Measurements from ENCODE around the gene ACP7.
A peak's percentile ranks its signal among the peaks of the same experiment; 100 is the strongest.

The ACP7 gene

DNA sequence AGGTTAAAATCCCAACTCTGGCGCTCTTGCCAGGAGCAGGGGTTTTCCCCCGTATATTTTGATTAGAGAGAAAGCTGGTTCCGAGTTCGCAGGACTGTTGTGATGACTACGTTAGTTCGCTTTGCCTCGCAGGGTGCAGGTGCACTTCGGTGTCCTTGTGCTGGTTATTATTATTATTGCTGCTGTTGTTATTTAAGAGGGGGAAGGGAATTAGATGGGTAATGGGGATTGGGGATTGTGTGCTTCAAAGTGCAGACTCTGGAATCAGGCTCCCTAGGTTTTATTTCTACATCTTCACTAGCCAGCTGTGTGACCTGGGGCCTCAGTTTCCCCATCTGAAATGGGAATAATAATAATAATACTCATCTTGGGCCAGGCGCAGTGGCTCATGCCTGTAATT is 15.2 kb downstream of the ACP7 start:
- no peak for DNase-seq (ENCODE audit: low spot score)
- TF ChIP-seq, protein P1, sequence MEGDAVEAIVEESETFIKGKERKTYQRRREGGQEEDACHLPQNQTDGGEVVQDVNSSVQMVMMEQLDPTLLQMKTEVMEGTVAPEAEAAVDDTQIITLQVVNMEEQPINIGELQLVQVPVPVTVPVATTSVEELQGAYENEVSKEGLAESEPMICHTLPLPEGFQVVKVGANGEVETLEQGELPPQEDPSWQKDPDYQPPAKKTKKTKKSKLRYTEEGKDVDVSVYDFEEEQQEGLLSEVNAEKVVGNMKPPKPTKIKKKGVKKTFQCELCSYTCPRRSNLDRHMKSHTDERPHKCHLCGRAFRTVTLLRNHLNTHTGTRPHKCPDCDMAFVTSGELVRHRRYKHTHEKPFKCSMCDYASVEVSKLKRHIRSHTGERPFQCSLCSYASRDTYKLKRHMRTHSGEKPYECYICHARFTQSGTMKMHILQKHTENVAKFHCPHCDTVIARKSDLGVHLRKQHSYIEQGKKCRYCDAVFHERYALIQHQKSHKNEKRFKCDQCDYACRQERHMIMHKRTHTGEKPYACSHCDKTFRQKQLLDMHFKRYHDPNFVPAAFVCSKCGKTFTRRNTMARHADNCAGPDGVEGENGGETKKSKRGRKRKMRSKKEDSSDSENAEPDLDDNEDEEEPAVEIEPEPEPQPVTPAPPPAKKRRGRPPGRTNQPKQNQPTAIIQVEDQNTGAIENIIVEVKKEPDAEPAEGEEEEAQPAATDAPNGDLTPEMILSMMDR (IDR thresholded peaks at IDR 0.05; ENCODE audit: extremely low read depth, missing control alignments): no peak

DNA sequence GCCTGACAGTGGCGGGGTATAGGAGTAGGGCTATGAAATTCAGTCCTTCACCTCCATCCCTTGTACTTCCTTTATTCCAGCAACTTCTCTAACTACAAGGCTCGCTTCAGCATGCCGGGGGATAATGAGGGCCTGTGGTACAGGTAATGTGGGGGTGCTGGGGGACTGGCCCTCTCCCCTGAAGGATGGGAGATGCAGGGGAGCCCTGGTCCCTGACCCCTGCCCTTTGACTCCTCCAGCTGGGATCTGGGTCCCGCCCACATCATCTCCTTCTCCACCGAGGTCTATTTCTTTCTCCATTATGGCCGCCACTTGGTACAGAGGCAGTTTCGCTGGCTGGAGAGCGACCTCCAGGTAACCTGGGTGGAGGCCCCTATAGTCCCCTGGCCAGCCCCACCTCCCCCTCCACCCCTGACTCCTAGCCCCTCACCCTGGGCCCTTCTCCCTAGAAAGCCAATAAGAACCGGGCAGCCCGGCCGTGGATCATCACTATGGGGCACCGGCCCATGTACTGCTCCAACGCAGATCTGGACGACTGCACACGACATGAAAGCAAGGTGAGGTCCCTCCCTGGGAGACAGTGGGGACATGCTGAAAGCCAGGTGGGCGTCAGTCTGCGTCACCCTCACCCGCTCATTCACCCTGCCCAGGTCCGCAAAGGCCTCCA is 16.5 kb downstream of the ACP7 start:
- TF ChIP-seq, protein P1 (IDR thresholded peaks at IDR 0.05; ENCODE audit: extremely low read depth, missing control alignments): no peak
- no peak for DNase-seq (ENCODE audit: low spot score)

DNA sequence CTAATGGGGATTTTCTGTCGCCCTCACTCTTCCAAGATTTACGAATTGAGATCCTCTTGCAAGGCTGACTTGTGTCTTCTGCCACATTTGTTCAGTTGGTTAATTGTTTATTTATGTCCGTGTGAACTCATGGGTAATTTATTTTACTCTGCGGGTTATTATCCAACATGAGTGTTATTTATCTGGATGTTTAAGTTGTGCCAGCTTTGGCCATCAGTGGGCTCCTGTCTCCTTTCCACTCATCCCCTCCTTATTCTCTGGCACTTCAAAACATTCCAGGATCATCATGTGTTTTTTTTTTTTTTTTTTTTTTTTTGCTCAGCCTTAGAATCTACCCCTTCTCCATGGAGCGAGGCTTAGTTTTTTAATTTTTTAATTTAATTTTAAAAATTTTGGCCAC is 19.0 kb downstream of the ACP7 start:
- DNase-seq (ENCODE audit: low spot score): no peak
- TF ChIP-seq, protein P1 (IDR thresholded peaks at IDR 0.05; ENCODE audit: extremely low read depth, missing control alignments): no peak

DNA sequence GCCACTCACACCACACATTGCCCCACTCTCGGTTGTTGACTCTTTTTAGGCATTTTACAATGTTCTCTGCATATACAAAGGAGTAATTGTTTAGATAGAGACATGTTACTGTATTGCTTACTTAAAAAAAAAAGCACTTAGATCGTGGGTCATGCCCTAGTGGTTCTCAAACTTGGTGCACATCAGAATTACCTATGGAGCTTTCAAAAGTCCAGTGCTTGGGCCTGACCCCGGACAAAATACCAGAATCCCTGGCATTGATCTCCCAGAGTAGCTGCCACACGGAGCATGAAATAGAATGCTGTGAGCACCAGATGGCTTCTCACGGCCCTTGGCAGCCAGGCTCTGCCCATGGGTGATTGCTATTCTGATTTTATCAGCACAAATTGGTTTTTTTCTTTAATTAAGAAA is 20.0 kb downstream of the ACP7 start:
- DNase-seq (ENCODE audit: low spot score): no peak
- TF ChIP-seq, protein P1 (IDR thresholded peaks at IDR 0.05; ENCODE audit: extremely low read depth, missing control alignments): no peak

DNA sequence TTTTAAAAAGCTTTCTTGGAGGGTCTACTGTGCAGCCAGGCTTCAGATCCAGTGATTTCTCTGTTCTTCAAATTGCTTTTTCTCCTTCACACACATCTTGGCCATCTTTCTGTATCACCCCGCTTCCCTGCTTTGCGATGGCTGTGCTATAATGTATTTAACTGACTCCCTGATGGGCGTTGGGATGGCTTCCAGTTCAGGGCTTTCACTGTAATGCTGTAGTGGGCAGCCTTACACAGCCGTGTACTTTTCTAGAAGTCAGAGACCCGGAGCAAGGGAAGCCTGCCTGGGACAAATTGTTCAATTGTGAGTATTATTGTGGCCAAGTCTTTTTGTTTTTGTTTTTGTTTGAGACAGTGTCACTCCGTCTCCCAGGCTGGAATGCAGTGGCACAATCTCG is 22.0 kb downstream of the ACP7 start:
- TF ChIP-seq, protein P1 (IDR thresholded peaks at IDR 0.05; ENCODE audit: extremely low read depth, missing control alignments): no peak

DNA sequence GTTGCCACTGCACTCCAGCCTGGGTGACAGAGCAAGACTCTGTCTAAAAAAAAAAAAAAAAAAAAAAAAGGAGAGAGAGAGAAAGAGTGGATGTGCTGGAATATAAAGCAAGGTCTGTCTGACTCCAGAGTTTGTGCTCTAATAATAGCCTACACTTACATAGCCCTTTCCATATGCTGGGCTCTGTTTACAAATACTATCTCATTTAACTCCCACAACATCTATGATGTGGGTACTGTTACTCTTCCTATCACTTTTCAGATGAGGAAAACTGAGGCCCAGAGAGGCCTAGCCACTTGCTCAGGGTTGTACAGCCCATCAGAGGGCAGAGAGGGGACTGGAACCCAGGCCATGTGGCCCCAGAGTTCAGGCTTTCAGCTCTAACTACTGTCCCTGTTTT is 25.5 kb downstream of the ACP7 start:
- DNase-seq (ENCODE audit: low spot score): no peak
- TF ChIP-seq, protein P1 (IDR thresholded peaks at IDR 0.05; ENCODE audit: extremely low read depth, missing control alignments): no peak

More for the DNA sequence above, 22.0 kb downstream of the ACP7 start:
- no peak for DNase-seq (ENCODE audit: low spot score)

DNA sequence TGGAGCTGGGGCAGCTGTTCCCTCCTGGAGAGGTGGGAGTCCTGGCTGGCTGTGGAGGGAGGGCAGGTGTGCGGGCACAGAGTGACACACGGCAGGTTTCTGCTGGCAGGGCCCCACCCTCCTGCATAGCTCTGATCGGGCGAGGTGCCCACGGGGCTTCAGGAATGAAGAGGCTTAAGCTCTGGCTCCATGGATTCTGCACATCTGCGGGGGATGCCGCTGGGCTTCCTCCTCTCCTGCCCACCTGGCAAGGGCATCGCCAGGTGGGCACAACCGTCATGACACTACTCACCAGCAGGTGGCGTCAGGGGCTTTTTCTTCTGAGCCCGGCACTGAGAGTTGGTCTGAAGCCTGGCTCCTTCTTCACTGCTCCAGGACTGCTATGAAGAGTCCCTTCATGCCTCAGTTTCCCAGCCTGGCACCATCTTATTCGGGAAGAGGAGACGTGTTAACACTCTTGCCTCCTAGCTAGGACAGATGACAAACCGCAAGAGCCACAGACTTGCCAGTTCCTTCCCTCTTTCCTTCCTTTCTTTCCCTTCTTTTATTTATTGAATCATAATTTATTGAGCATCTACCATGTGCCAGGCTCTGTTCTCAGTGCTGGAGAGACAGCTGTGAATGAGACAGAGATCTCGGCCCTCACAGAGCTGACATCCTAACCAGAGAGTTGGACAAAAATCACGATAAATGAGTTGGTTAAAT is 26.2 kb downstream of the ACP7 start:
- peak; percentile 83 for DNase-seq (ENCODE audit: low spot score)
- TF ChIP-seq, protein P1 (IDR thresholded peaks at IDR 0.05; ENCODE audit: extremely low read depth, missing control alignments): peak; percentile 75

Data from GM20000 (cell line).